HG02840 (cell line): ENCODE measurements around the gene PAOX.
"Not testable (repeated sequence)": the region's sequence is repeated elsewhere in the genome, so short reads cannot be mapped to it uniquely, and the experiment has no call there.

Experiments used
- ATAC-seq: cut with Tn5 transposase; IDR thresholded peaks from one replicate; pipeline ENCODE4 v1.9.1; 2021; ENCODE audit warnings: mild to moderate bottlenecking, moderate library complexity, moderate number of reproducible peaks; ENCODE audit not compliant: unreplicated experiment, low FRiP score

The PAOX gene

GRCh38 chr10:133379801-133380666 is 972 bp downstream of the PAOX start:
- ATAC-seq = no peak

DNA sequence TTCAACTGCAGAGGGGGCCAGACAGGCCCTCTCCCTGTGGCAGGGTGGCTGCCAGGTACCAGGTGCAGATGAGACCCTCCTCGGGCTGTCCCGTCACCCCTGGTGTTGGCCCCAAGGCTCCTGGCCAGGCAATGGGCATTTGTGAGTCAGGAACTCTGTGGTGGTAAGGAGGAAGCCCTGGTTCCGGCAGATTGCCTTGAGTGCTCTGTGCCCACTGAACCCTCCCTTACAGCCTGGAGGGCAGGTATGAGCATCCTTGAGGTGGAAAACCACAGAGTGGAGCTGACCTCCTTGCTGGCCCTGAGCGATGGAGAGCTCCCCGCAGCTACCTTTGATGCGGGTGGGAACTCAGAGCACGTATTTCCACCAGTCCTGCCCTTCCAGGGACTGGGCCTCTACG is 2.0 kb downstream of the PAOX start:
- ATAC-seq = no peak

- no peak for ATAC-seq
Observed at GRCh38 chr10:133383551-133383950, 4.5 kb downstream of the PAOX start.

DNA sequence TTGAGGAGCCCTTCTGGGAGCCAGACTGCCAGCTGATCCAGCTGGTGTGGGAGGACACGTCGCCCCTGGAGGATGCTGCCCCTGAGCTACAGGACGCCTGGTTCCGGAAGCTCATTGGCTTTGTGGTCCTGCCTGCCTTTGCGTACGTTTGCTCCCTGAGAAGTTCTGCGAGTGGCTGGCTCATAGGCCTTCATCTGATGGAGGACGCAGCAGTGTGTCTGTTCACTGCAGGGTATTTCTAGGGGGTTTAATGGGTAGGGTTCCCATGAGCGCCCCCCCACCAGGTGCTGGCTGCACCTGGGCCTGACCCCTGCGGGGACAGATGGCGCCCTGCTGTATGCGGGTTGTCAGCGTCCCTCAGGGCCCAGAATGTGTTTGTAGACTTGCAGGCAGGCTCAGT is 5.0 kb downstream of the PAOX start:
- ATAC-seq = no peak

DNA sequence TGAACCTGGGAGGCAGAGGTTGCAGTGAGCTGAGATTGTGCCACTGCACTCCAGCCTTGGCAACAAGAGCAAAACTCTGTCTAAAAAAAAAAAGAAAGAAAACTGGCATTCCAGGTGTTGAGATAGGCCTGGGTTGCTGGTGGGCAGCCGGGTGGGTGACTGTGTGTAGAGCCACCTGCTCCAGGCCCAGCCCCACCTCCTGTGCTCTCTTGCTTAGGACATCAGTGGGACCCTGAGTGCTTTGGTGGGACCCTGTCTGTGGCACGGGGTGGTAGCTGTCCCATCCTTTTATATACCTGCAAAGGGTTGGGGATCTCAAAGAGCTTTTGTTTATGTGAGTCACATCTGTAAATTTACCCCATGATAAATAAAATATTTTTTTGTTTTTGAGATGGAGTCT is 6.2 kb downstream of the PAOX start:
- no peak for ATAC-seq

DNA sequence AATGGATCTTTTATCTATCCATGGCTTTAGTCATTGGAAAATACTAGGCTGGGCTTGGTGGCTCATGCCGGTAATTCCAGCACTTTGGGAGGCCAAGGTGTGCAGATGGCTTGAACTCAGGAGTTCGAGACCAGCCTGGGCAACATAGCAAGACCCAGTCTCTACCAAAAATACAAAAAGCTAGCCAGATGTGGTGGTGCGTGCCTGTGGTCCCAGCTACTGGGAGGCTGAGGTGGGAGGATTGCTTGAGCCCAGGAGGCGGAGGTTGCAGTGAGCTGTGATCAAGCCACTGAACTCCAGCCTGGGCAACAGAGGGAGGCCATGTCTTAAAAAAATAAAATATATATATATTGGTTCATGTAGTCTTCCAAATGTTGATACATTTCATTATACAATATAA is 7.9 kb downstream of the PAOX start:
- ATAC-seq = not testable (repeated sequence)

DNA sequence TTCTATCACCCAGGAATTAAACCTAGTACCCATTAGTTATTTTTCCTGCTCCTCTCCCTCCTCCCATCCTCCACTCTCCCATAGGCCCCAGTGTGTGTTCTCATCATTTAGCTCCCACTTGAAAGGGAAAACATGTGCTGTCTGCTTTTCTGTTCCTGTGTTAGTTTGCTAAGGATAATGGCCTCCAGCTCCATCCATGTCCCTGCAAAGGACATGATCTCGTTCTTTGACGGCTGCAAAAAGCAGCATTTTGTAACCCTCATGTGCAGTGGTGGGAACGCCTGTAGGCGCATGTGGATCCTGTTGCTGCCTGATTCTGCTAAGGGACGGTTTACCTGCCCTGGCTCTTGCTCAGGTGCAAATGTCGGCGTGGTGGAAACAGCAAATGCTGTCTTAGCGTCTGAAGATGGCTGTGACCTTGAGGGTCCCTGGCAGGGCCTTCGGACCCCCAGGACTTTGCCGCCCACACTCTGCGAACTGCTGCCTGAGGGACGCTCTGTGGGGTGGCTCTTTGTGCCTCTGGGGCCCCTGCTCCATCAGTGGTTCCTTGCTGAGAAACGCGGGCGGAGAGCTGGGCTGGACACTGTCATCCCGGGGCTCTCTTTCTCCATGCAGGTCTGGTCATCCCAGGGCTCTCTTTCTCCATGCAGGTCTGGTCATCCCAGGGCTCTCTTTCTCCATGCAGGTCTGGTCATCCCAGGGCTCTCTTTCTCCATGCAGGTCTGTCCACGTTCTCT is 9.3 kb downstream of the PAOX start:
- ATAC-seq = no peak

GRCh38 chr10:133388973-133389818 is 10.1 kb downstream of the PAOX start:
- peak; percentile 75 for ATAC-seq

DNA sequence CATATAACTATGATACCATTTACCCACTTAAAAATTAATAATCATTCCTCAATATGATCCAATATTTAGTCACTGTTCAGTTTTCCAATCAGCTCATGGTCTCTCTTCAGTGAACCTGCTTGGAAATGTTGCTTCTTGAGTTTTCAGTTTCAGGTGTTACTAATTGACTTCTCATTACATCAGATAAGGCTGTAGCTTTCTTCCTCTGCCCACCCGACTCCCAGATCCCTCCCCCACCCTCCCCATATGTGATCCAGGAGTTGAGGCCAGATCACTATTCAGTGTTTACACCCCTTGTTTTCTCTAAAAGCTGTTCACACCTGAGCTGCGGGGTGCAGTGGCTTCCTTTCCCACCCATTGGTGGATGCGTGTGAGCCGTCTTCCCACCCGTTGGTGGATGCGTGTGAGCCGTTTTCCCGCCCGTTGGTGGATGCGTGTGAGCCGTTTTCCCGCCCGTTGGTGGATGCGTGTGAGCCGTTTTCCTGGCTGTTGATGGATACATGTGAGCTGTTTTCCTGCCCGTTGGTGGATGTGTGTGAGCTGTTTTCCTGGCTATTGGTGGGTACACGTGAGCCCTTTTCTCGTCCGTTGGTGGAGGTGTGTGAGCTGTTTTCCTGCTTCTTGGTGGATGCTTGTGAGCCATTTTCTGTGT is 11.7 kb downstream of the PAOX start:
- no peak for ATAC-seq

- no peak for ATAC-seq
Observed at GRCh38 chr10:133391249-133391635, 12.2 kb downstream of the PAOX start.

DNA sequence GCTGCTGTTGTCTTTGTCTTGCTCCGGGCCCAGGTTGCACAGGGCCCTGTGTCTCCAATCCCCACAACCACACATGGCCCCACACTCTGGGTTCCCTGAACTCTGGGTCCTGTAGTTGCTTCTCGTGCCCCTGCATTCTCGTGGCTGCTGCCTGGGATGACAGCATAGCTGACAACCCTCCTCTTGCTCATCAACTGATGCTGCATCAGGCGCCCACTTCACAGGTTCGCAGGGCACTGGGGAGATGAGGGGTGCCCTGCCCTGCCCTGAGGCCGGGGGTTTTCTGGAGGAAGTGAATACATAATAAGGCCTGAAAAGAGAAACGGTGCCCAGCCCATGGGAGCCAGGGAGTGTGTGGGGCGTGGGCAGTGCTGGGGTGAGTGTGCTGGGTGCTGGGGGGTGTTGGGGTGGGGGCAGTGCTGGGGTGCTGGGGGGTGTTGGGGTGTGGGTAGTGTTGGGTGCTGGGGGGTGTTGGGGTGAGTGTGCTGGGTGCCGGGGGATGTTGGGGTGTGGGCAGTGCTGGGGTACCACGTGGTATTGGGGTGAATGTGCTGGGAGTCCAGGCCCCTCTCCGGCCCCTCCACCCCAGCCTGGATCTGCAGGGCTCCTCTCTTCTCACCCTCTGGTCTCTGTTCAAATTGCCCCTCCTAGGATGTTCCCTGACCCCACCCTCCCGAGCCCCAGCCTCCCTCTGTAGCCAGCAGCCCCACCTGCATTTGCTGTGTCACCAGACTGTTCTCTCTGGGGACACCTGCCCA is 12.9 kb downstream of the PAOX start:
- no peak for ATAC-seq

GRCh38 chr10:133393401-133394063 is 14.5 kb downstream of the PAOX start:
- ATAC-seq = no peak

GRCh38 chr10:133394064-133394663 is 15.1 kb downstream of the PAOX start, which contains the start of gene MTG1:
Gene MTG1 (plus strand): TSS chr10:133394157. CDS start chr10:133394221, 64 bp downstream.
- peak; percentile 65 for ATAC-seq

DNA sequence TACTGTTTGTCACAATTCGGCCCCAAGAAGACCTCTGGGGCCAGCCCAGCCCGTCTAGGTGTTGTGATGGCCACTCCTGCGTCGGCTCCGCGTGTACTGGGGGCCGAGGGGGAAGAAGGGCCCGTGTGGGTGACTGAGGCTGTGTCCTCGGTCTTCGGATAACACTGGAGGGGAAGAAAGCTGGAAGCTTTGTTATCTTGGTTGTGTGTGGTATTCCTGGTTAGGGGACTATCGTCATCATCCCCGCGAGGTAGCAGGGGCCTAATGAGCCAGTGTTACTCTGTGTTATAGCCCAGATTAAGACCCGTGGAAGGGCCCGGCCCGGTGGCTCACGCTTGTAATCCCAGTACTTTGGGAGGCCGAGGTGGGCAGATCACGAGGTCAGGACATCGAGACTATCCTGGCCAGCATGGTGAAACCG is 15.7 kb downstream of the PAOX start:
- ATAC-seq = no peak

GRCh38 chr10:133396035-133396624 is 17.1 kb downstream of the PAOX start:
- no peak for ATAC-seq

DNA sequence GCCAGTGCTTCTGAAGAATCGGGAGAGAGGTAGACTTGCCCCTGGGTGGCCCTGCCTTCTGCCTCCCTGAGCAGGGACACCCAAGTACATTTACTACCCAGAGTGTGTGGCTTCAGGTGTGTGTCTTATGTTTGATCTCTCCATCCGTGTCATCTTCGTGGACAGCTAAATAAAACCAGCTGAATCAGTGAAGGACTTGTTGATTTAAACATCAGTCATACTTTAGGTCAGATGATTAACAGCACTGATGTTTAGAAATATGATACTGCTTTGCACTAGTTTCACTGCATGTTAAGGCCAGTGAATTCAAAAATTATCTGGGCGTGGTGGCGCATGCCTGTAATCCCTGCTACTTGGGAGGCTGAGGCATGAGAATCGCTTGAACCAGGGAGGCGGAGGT is 18.9 kb downstream of the PAOX start:
- no peak for ATAC-seq

DNA sequence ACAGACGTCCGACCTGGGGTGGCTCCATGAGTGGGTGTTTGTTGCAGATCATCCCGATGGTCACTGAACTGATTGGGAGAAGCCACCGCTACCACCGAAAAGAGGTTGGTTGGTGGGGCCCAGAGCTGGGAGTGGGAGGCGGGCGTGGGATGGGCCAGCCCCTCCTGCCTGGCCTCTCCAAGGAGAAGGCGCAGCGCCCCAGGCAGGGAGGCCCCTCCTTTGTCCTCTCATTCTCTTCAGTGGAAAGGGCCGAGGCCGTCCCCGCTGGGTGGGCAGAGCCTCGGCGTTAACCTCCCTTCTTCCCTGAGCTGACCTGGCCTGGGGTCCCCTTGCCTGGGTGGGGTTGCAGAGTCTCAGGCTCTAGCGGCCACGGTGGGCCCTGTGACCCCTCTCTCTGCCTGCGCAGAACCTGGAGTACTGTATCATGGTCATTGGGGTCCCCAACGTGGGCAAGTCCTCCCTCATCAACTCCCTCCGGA is 20.1 kb downstream of the PAOX start:
- ATAC-seq = no peak
